Measurements from ENCODE around the gene CAMSAP1. TPM values are rescaled to one million over a fixed set of nuclear protein-coding genes. Genes with fewer than 3 reads are reported as not detected.

The CAMSAP1 gene
- total RNA-seq, 2 experiments from 2014 or later, result 20.2 to 27.0 TPM

DNA sequence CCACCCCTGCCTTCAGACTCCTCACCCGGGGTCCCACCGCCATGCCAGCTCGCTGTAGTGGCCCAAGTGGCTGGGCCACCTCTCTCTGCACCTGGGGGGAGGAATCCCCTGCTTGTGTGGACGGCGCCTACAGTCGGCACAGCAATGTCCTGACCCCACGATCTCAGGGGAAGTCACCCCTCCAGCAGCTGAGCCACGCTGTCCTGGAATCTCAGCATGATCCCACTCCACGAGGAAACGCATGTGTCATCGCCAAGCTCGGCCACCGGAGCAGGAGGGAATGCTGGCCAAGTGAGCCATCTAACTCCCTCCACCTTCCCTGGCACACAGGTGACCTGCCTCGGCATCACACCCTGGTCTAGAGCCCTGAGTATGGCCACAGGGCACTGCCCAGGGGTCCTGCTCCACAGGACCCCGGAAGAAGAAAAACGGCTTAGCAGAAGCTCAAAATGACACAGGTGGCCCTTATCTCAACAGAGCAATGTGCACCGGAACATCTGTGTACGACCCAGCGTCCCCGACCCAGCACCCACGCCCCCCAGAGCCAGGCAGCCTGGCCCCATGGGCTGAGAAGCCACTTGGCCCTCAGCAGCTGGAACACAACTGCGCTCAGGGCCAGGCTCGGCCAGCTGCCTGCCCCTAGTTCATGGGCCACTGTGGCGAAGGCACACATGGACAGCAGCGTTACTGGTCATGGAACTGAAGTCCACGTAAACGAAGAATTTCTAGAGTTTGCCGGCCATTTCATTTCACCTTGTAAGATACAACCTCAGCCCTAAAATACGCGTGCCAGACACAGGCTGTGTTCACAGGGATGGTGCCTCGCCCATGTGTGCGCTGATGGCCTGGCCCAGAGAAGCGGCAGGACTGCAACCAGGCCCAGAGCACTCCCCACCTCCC is 23.4 kb upstream of the CAMSAP1 start:
- ChIA-PET CTCF (no interaction called here), POLR2A (interaction anchor here (1.1 kb wide), 1 partner anchor 33 kb away, joined by 3 read pairs; no protein-coding TSS in a partner anchor)
- Mint-ChIP-seq H3K36me3 (ENCODE audit: low read depth) (peaks cover 19% of the 10 kb centered on the region), H3K4me3 (no peak overlapping the region), H3K4me1 (ENCODE audit: low read depth) (peaks cover 17% of the 10 kb centered on the region), H3K27me3 (no peaks in the 10 kb centered on the region), H3K27ac (no peak overlapping the region), H3K9me3 (no peaks in the 10 kb centered on the region)
- ATAC-seq (no peak), DNase-seq (no peak)
- intact Hi-C loops (cut with micrococcal nuclease), result no loop called here
- TF ChIP-seq, protein P1, sequence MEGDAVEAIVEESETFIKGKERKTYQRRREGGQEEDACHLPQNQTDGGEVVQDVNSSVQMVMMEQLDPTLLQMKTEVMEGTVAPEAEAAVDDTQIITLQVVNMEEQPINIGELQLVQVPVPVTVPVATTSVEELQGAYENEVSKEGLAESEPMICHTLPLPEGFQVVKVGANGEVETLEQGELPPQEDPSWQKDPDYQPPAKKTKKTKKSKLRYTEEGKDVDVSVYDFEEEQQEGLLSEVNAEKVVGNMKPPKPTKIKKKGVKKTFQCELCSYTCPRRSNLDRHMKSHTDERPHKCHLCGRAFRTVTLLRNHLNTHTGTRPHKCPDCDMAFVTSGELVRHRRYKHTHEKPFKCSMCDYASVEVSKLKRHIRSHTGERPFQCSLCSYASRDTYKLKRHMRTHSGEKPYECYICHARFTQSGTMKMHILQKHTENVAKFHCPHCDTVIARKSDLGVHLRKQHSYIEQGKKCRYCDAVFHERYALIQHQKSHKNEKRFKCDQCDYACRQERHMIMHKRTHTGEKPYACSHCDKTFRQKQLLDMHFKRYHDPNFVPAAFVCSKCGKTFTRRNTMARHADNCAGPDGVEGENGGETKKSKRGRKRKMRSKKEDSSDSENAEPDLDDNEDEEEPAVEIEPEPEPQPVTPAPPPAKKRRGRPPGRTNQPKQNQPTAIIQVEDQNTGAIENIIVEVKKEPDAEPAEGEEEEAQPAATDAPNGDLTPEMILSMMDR (IDR thresholded peaks at IDR 0.05), result no peak

DNA sequence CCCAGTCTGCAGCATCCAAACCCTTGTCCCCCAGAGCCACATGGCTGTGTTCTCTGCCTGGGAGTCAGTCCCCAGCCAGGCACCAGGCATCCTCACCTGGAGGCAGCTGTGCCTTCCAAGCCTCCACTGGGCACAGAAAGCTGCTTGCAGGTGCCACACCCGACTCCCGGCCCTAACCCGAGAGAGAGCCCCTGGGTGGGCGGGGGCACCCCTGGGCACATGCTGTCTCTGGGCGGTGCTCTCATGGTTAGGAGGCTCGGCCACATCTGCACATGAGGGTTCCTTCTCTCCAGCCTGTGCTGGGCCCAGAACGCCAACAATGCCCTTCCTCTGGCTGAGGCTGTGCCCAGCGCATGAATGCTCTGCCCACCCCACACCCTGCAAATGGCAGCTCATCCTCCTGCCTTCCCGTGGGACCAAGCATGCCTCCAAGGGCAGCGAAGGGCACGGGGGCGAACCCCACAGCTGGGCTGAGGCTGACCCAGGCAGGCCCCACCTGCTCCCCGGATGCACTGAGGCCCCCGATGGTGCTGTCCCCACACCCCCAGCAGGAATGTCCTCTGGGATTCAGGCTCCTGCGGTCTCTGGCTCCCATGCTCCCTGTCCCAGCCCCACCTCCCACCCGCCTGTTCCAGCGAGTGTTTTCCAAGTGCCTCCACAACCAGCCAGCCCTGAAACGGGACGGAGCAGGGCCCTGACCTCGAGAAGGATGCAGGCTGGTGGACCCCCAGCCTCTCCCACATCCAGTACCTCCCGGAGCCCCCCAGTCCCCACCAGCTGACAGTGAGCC is 22.5 kb upstream of the CAMSAP1 start:
- no peaks in the 10 kb centered on the region for H3K9me3 Mint-ChIP-seq
- H3K36me3 Mint-ChIP-seq (ENCODE audit: low read depth), result peaks cover 18% of the 10 kb centered on the region
- no peaks in the 10 kb centered on the region for H3K27me3 Mint-ChIP-seq
- ChIA-PET CTCF (no interaction called here), POLR2A (interaction anchor here (1.1 kb wide), 1 partner anchor 34 kb away, joined by 3 read pairs; no protein-coding TSS in a partner anchor)
- ATAC-seq, result no peak
- no peak for DNase-seq
- intact Hi-C loops (cut with micrococcal nuclease), result no loop called here
- no peak overlapping the region for H3K27ac Mint-ChIP-seq
- H3K4me1 Mint-ChIP-seq (ENCODE audit: low read depth), result peaks cover 25% of the 10 kb centered on the region
- TF ChIP-seq, protein P1 (IDR thresholded peaks at IDR 0.05), result no peak
- H3K4me3 Mint-ChIP-seq, result no peak overlapping the region

DNA sequence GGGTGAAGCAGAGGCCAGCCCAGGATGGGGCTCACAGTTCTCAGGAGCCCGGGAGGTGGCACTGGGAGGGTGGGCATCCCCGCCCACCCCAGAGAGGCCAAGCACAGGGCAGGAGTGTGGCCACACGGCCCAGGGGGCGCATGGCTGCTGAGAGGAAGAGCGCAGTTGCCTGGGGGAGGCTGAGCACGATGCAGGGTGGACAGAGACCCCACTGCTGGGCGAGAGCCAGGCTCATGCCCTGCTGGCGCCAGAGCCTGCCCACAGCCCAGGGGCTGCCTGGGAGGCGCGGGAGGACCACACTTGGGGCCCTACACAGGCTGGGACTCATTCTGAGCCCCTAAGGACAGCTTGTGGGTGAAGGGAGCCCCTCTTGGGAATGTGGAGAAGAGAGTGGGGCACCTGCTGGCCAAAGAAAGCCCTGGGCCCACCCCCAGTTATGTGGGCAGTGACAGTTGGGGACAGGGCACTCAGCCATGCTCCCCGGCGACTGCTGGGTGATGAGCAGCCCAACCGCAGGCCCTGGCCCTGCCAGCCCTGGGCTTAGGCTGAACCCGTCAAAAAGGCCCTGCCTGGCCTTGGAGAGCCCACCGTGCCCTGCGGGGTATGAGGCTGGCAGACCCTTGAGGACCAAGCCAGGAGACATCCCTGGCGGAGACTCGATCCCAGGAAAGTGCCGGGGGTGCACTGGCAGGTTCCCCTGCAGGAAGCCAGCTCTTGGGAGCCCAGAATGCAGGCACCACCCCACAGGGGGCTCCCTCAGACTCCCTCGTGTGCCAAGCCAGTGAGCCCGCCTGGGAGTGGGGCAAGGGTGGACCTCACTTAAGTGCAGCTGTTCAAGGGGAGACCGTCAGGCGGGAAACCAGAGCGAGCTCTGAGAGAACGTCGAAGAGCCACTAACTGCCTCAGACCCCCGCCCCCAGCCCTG is 21.6 kb upstream of the CAMSAP1 start:
- intact Hi-C loops (cut with micrococcal nuclease), result no loop called here
- Mint-ChIP-seq H3K27me3 (no peaks in the 10 kb centered on the region), H3K9me3 (no peaks in the 10 kb centered on the region), H3K4me1 (ENCODE audit: low read depth) (peaks cover 33% of the 10 kb centered on the region), H3K27ac (no peak overlapping the region), H3K4me3 (no peak overlapping the region), H3K36me3 (ENCODE audit: low read depth) (peaks cover 23% of the 10 kb centered on the region)
- no peak for DNase-seq
- CTCF ChIA-PET, result no interaction called here
- POLR2A ChIA-PET, result no interaction called here
- ATAC-seq, result no peak
- TF ChIP-seq, protein P1 (IDR thresholded peaks at IDR 0.05), result no peak

DNA sequence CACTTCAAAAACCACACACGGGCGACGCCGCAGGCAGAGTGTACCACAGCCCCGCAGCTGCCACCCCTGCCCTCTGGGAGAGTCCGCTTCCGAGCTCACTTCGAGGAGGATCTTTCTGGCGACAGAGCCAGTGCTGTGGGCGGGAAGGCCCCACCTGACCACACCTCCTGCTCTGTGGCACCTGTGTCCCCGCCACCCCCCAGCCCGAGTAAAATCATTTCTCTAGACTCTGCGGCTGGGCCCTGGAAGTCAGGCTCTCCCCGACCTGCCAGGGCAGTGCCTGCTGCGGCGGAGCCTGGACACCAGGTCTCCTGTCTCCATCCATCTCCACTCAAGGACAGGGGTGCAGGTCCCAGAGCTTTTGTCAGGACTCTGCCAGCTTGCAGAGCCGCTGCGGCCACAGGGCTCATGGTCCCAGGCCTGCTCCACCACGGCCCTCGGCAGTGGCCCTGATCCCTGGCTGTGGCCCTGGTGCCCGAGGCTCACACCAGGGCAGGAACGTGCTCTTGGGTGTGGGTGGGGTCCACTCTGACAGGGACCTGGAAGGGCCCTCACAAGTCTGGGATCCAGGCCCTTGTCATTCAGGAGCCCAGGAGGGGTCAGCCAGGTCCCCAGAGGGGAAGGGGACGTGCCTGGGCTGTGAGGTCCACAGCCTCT is 20.9 kb upstream of the CAMSAP1 start:
- ChIA-PET POLR2A (interaction anchor here (0.7 kb wide), 1 partner anchor 10 kb away, joined by 3 read pairs; no protein-coding TSS in a partner anchor), CTCF (no interaction called here)
- TF ChIP-seq, protein P1 (IDR thresholded peaks at IDR 0.05), result no peak
- DNase-seq (no peak), ATAC-seq (no peak)
- Mint-ChIP-seq H3K4me3 (no peak overlapping the region), H3K27me3 (no peaks in the 10 kb centered on the region), H3K4me1 (ENCODE audit: low read depth) (peaks cover 33% of the 10 kb centered on the region), H3K36me3 (ENCODE audit: low read depth) (peaks cover 18% of the 10 kb centered on the region), H3K27ac (no peak overlapping the region), H3K9me3 (no peaks in the 10 kb centered on the region)
- intact Hi-C loops (cut with micrococcal nuclease), result no loop called here

Data from activated CD8-positive, alpha-beta T cell treated with anti-CD3 and anti-CD28 coated beads for 36 hours (primary cell).